OCI-M1 (cell line): ENCODE data around the gene DCAF8.

Experiments used
- DNase-seq: peaks from one replicate; lab custom pipeline; 2025; lab: John Stamatoyannopoulos, UW

The DCAF8 gene

DNA sequence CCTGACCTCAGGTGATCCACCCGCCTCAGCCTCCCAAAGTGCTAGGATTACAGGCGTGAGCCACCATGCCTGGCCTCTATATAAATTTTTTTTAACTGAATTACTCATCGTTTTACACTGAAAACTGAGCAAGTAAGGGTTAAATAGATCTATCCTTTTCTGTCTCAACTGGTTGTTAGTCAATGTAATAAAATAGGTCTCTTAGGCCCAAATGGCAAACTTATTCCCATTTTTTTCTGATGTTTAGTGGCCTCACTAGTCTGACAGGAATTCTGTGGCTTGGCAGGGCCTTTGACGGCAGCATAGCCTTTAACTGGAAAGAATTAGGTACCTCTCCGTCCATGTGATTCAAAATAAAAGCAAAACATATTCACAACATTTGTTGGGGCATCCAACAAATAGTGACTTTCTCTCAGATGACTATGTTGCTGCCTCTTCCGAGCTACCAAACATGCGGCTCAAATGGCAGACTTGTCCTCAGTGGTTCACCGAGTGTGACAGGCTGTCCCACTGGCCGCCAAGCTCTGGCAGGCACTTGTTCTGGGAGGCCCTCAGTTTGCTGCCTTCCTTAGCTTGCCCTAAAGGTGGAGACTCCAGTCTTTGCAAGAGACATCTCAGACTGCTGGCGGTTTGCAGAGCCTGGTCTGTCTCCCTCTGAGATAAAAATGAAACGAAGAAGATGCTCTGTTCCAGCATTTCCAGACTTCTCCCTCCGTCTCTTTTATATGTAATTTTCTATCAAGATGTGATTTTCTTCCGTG lies 93.6 kb downstream of the DCAF8 start:
- no peak for DNase-seq

DNA sequence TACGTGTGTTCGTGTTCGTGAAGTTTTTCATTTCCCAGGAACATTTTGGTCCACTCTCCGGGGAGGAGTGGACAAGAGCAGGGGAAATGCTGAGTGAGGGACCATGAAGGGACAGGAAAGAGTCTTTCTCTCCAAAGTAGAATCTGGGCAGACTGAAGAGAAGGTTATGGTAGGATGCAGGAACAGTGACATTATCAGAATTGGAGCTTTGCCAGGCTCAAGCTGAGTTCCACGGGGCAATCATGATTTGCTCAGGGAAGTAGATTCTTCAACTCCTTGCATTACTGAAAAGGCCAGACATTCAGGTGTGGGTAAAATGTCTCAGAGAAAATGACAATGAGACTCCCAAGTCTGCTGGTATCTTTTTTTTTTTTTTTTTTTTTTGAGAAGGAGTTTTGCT lies 94.3 kb downstream of the DCAF8 start:
- no peak for DNase-seq

DNA sequence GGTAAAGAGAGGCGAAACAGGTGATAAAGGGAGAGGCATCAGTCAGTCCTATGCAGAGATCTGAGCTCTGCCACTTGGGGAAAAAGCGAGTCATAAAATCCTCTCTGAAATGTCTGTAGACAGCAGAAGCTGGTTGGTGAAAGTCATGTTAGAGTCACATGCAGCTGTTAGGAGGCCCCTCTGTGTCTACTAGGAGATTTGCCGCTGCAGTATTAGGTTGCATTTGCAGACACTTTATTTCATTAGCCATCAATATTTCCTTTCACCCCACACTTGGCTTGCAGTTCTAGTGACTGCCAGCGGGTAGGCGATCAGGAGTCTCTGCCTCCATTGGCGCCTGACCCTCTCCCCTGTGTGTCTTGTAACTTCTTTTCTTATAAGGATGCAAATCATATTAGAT lies 94.8 kb downstream of the DCAF8 start:
- no peak for DNase-seq

DNA sequence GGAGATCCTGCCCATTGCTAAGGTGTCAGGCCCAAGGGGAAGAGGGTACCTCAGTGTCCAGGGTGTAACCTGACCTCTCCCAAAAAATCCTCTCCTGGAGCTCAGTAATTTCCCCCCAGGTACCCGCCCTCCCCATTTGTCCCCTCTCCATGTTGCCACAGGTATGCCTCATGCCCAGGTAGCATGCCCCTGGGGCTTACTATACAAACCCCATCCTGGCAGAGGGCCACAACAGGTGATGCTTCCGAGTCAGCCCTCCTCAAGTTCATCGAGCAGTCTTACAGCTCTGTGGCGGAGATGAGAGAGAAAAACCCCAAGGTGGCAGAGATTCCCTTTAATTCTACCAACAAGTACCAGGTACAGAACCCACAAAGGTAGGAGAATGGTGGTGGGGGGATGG lies 95.3 kb downstream of the DCAF8 start:
- no peak for DNase-seq

DNA sequence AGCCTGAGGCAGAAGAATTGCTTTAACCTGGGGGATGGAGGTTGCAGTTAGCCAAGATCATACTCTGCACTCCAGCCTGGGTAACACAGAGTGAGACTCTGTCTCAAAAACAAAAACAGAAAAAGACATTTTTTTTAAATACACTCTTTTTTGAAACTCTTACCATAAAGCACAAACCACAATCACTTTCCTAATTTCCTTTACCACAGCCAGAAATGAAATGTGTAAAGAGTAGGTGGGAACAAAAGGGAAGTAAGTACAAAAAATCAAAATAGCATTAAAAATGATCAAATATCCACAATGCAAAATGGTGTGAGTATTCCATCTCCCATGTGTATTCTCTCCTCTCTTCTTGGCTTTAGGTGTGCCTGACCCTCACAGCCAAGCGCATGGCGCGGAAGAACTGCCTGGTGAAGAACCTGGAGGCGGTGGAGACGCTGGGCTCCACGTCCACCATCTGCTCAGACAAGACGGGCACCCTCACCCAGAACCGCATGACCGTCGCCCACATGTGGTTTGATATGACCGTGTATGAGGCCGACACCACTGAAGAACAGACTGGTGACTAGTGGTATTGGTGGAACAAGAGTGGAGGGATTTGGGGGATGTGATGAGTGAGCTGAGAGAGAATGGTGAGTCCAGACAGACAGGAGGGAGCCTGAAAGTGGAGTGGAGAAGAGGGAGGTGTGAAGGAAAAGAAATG lies 96.0 kb downstream of the DCAF8 start:
- DNase-seq = no peak
